NCI-H2107 treated with DMSO at 0.1 percent for 48 hours (cell line): ENCODE measurements around the gene C9orf78.

Source experiments
- DNase-seq: peaks from one replicate; lab custom pipeline; 2025; ENCODE audit not compliant: unreplicated experiment; lab: John Stamatoyannopoulos, UW

C9orf78 gene, protein sequence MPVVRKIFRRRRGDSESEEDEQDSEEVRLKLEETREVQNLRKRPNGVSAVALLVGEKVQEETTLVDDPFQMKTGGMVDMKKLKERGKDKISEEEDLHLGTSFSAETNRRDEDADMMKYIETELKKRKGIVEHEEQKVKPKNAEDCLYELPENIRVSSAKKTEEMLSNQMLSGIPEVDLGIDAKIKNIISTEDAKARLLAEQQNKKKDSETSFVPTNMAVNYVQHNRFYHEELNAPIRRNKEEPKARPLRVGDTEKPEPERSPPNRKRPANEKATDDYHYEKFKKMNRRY

DNA sequence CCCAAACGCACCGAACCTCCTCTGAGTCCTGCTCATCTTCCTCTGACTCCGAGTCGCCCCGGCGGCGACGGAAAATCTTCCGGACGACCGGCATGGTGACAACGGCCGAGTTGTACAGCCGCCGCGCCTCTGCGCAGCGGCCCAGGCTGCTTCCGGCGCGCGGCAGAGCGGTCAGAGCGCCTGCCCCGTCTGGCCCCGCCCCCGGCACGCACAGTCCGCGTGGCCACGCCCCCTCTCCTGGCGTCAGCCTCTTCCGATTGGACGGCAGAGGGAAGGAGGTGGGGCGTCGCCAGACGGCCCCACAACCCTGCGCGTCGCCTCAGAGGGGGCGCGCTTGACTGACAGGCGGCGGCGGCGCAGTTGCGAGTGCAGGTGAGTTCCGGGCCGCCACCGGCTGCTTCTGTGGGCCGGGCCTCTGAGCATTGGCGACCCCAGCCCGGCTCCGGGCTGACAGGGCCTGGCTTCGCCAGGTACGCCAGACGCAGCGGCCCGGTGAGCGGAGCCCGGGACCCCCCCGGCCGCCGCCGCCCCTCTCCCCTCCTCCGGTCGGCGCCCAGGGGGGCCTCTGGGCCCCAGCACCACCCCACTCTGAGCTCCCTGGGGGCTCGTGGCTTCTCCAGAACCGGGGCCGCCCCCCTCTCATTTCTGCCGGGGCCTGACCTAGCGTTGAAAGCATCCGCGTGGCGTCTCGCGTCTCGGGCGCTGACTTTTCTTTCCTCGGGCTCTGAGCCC, at the start of gene C9orf78, which contains the start of gene USP20:
C9orf78 (minus strand) TSS at position 148 of the 732 bp plus-strand sequence; CDS start at position 94, 54 bp downstream.
USP20 (plus strand) TSS at position 331 of the 732 bp plus-strand sequence. CDS start 17,098 bp downstream, outside the sequence.
- peak; percentile 76 for DNase-seq

DNA sequence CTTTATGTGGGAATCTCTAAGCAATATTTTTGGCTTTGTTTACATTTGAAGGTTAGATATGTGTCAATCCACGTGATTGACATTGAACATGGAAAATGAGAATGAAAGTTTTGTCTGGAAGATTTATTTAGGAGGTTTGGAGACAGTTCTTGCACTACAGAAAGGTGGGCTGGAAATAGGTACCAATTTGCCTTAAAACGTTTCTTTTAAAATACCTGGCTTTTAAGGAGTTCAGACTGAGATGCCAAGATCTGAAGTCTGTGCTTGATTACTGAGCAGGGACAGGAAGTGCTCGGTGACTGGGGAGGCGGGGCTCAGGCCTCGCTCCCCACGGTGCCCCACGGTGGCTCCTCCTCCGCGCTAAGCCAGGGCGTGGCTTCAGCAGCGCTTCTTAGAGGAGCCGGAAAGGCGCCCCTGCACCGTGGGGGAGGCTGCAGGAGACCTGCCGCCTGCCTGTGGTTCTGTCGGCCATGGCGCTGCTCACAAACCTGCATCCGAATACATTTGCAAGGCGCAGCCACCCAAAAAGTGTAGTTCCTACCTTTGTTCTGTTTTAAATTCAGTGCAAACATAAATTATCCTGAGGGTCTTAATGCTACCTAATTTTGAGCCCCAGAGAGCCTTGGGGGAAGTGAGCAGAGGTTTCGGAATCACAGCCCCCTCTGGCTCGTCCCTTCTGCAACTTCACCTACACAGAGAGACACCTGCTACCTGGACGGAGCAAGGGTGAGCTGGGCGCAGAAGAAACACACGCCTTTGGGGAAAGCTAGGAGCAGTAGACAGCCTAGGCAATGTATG, 49.3 kb upstream of the C9orf78 start:
- peak; percentile 57 for DNase-seq

- no peak for DNase-seq
These were observed 46.7 kb upstream of the C9orf78 start for GRCh38 chr9:129881547-129882324.

GRCh38 chr9:129880654-129881546, 45.8 kb upstream of the C9orf78 start:
- DNase-seq = no peak

DNA sequence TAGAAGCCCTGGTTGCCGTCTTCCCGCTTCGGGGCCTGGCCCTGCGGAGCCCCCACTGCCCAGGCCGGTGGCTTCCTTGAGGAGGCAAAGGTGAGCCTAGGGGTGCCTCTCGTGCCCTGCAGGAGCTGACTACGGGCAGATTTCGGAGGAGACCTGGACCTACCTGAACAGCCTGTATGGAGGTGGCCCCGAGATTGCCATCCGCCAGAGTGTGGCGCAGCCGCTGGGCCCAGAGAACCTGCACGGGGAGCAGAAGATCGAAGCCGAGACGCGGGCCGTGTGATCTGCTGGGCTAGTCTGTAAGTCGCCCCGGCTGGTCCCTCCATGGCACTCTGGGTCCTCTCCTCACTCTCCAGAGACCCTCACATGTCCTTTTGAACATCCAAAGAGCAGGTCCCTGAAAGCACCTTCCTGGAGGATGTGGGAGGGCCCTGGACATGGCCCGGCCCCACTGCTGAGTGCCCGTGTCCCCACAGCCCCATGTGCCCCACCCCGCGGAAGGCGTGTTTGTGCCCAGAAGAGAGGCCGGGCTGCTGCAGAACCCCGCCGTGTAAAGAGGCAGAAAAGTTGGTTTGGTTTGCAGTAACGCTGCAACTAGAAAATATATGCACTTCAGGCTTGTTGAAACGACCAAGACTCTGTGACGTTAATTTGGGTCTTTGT, 45.0 kb upstream of the C9orf78 start:
- no peak for DNase-seq

- DNase-seq = no peak
These were observed 44.1 kb upstream of the C9orf78 start for GRCh38 chr9:129879103-129879699.

- DNase-seq = no peak
These were observed 43.2 kb upstream of the C9orf78 start for GRCh38 chr9:129878291-129878690.

GRCh38 chr9:129876815-129877214, 41.7 kb upstream of the C9orf78 start:
- DNase-seq = no peak

DNA sequence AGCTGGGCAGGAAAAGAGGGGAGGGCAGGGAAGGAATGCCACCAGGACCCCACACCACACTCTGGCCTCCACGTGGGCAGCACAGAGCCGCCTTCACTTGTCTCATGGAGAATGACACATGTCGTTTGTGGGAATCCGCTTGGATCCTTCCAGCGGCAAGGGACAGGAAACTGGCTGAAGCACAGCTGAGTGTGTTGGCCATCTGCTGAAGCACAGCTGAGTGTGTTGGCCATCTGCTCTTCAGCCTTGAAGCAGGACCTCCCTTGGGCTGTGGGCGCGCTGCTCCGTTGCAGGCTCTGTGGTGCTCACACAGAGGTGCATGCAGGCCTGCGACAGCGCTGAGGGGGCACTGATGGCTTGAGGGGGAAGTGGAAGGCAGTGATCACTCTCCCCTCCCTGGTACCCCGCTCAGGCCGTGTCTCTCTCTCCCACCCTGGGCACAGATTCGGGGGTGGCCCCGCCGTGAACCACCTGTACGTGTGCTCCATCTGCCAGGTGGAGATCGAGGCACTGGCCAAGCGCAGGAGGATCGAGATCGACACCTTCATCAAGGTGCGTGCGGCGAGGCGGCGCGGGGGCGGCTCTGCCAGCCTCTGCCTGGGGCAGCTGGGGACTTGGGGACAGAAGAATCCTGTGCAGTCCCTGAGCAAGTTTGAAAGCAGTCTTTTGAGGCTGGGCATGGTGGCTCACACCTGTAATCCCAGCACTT, 40.8 kb upstream of the C9orf78 start:
- no peak for DNase-seq

GRCh38 chr9:129875181-129875611, 40.1 kb upstream of the C9orf78 start:
- no peak for DNase-seq

DNA sequence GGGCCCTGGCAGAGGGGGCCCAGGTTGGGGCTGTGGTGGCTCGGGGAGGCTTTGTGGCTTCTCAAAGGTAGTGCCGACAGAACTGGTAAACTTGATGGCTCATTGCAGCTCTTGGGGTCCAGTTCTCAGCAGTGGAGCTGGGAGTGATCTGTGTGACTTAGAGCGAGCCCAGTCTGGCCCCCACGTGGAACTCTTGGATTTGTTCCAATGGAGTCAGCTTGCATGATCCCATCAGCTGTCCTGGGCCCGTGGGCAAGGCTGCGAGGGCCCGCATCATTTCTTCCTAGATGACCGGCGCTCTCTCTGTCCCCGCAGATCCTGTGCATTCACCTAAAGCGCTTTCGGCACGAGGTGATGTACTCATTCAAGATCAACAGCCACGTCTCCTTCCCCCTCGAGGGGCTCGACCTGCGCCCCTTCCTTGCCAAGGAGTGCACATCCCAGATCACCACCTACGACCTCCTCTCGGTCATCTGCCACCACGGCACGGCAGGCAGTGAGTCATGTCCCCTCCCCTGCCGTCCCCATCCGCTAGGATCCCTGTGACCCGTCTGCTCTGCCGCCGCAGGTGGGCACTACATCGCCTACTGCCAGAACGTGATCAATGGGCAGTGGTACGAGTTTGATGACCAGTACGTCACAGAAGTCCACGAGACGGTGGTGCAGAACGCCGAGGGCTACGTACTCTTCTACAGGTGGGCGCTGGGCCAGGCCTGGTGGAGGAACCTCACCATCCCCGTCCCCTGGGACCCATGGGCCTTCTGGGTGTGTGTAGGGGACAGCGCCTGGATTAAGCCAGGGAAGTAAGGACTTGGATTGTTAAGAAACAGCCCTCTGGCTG, 39.4 kb upstream of the C9orf78 start:
- no peak for DNase-seq

DNA sequence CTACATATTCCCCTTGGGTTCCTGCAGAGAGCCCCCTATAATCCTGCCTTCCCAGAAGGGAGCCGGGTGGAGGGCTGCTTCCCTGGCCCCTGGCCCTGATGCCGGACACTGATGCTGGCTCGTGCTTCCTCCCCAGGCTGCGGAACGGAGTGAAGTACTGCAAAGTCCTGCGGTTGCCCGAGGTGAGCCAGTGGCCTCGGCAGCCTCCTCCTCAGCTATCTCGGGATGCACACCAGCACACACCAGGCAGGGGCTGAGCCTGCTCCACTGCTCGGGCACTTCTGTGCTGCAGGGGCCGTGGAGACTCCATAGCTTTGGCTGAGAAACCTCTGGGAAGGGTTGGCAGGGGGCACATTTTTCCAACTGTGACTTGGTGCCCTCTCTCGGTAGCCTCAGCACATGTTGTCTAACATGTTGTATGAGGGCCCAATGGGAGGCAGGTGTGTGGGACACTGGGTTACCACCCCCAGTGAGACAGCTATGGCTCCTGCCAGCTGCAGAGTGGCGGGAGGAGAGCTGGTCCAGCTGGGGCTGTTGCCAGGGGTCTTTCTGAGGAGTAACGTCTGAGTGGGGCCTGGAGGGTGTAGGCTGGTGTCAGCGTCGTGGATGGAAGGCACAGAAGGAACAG, 38.6 kb upstream of the C9orf78 start:
- no peak for DNase-seq

GRCh38 chr9:129871046-129871445, 36.0 kb upstream of the C9orf78 start:
- no peak for DNase-seq

DNA sequence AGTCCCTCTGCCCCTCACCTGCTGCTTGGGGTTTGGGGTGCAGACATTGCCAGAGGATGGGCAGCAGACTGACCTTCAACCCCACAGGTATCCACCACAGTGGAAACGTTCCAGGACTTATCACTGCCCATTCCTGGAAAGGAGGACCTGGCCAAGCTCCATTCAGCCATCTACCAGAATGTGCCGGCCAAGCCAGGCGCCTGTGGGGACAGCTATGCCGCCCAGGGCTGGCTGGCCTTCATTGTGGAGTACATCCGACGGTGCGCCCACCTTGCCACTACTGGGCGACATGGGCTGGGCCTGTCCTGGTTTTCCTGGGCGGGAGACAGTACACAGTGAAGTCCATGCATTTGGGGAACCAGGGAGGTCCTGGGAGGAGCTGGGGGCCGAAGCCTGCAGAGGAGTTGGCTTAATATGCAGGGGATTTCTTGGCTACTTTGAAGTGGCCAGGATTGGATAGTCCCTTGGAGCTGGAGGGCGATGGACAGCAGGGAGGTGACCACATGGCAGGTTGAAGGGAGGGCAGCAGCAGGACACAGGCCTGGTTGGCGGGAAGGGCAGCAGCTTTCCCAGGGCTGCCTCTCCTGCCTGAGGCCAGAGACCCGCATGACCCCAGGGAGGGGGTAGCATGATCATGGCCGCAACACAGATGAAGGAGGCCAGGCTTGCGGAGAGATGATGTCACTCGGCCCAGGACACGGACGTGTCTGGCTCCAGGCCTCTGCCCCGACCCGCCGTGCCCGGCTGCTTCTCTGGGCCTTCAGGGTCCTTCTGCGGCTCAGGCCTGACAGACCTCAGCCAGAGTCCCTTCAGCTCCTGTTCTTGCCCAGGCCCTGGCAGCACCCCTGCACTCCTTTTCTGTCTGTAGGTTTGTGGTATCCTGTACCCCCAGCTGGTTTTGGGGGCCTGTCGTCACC, 34.8 kb upstream of the C9orf78 start:
- no peak for DNase-seq

DNA sequence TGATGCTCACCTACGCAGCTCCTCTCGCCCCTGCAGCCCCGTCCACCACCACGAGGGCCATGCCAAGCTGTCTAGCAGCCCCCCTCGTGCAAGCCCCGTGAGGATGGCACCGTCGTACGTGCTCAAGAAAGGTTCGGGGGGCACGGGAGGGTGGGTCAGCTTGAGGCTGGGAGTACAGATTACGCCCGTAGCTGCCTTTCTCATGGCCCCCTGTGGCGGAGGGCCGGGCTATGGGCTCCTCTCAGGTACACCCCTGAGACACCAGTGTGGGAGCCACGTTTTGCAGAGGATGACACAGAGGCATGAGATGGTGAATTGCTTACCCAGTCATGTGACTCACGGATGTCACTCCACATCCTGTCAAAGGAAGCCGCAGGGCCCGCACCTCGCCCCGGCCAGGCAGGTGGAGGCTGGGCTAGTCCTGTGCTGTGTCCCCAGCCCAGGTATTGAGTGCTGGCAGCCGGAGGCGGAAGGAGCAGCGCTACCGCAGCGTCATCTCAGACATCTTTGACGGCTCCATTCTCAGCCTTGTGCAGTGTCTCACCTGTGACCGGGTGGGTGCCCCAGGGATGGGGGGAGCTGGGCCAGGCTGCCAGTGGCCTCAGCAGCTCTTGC, 33.9 kb upstream of the C9orf78 start:
- DNase-seq = no peak
